Suppressor macrophage (primary cell): ENCODE measurements around the gene GPR42.

Experiments used
- DNase-seq, 4 experiments: peaks; one replicate each; pipeline ENCODE4 v3.0.0-alpha.2; 2020 to 2022
- total RNA-seq, 17 experiments: gene quantifications; one replicate each; lab custom pipeline; 2026; ENCODE audit warnings: mixed read lengths in 6 of 17, inconsistent platforms in 3 of 17; lab: John Stamatoyannopoulos, UW

GPR42 gene, protein sequence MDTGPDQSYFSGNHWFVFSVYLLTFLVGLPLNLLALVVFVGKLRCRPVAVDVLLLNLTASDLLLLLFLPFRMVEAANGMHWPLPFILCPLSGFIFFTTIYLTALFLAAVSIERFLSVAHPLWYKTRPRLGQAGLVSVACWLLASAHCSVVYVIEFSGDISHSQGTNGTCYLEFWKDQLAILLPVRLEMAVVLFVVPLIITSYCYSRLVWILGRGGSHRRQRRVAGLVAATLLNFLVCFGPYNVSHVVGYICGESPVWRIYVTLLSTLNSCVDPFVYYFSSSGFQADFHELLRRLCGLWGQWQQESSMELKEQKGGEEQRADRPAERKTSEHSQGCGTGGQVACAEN
- total RNA-seq: 0 to 7.3 (median 0.15) reads per million in 17 experiments

GRCh38 chr19:35370722-35371121 lies at the start of gene GPR42:
Gene GPR42 (plus strand): TSS chr19:35371068. CDS start chr19:35371360, 292 bp downstream.
- no peak for DNase-seq

DNA sequence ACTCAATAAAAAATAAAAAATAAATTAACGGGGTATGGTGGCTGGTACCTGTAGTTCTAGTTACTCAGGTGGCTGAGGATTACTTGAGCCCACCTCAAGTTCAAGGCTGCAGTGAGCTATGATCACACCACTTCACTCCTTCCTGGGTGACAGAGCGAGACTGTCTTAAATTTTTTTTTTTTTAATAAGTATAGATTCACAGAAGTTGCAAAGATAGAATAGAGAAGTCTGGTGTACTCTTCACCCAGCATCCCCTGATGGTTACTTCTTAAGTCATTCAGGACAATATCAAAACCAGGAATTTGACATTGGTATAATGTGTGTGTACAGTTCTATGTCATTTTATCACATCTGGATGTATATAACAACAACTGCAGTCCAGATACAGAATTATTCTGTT lies 49.6 kb upstream of the GPR42 start:
- DNase-seq: peak in 1 of 4 experiments; percentile 28

- DNase-seq: no peak
Observed at GRCh38 chr19:35322014-35322413, 48.9 kb upstream of the GPR42 start.

DNA sequence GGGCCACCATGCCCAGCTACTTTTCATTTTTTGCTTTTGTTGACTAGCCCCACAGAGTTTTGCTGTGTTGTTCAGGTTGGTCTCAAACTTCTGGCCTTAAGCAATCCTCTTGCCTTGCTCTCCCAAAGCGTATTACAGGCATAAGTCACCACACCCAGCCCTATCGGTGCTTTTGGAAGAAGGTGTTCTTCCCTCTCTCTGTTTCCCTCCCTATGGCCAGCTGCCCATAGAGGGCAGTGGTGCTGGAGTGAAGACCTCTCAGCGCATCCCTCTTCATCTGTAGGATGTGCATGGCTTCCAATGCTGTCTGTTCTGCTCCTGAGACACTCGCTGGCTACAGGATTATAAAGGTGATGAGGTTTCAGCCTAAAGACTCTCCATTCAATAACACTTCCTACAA lies 43.2 kb upstream of the GPR42 start:
- no peak for DNase-seq

DNA sequence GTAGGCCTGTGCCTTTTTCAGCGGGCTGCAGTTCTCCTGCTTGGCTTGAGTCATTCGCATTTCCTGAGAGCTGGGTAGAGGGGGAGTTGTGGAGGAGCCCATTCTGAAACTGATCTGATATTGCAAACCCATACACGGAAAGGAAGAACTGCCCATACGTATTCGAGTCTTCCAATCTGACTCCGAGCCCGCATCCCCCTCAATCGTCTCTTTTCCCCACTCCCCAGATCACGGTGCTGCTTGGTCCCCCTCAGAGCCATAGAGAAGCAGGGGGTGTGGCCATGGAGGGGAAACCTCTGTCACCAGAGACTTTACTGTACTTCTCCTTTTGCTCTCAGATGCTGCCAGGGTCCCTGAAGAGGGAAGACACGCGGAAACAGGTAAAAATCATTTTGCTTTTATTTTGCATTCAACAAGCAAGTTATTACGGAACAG lies 42.0 kb upstream of the GPR42 start, which contains the start of gene CD22:
CD22 (plus strand) TSS at position 337 of the 435 bp plus-strand sequence. CDS start 2,854 bp downstream, outside the sequence.
- peak in 3 of 4 experiments; percentile 44 to 50 (median 47) for DNase-seq

DNA sequence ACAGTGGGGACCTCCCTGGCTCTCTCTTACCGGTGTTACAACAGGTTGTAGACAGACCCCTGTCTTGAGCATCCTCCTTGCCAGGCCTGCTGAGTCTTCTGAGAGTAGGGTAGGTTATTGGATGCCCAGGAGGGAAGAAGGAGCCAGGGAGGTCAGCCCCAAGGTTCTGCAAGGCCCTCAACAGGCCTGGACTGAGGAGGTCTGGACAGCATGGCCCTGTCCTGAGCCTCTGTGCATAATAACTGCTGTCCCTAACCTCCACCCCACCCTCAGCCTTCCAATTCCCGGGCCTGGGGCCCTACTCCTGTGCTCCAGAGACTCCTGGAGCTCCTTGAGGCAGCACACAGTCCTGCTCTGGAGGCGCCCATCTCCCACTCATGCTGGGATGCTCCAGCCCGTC lies 41.5 kb upstream of the GPR42 start:
- no peak for DNase-seq

GRCh38 chr19:35330475-35330874 lies 40.4 kb upstream of the GPR42 start:
- DNase-seq: no peak

- DNase-seq: no peak
Observed at GRCh38 chr19:35331551-35332214, 39.2 kb upstream of the GPR42 start.

DNA sequence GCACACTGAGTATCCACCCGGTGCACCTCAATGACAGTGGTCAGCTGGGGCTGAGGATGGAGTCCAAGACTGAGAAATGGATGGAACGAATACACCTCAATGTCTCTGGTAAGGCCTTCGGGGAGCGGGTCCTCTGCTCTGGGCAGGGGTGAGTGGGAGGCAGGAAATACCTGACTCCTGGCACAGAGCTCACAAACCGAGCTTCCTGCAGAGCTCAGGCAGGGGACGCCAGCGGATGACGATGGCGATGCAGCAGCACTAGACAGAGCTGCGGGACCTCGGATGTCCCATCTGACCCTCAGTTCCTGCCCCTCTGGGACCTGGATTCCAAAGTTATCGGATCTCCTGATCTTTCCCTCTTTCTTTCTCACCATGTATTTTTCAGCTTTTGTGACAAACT lies 38.1 kb upstream of the GPR42 start:
- DNase-seq: no peak

DNA sequence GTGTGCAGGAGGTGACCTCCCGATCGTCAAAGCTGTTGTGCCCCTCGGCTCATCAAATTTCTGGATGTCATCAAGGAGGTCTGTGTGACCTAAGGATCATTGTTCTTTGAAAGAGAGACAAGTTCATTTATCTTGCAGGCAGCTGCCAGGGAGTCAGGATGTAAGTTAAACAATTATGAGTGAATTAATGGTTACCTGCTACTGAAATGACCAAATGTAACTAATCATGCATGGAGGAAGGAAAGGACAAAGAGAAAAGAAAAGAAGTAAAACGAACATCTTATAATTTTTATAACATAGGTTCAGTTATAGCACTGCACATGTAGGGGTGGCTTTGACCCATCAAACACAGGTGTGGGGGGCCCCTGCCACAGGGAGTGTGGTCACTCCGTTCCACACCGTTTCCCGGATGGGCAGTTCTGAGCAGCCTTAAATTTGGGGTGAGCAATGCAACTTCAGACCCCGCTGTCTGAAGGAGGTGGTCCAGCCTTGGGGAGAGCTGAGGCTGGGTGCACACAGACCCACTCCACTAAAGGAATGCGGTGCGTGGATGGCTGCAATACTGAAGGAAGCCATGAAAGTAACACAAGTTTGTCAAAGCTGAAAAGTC lies 36.6 kb upstream of the GPR42 start:
- no peak for DNase-seq

DNA sequence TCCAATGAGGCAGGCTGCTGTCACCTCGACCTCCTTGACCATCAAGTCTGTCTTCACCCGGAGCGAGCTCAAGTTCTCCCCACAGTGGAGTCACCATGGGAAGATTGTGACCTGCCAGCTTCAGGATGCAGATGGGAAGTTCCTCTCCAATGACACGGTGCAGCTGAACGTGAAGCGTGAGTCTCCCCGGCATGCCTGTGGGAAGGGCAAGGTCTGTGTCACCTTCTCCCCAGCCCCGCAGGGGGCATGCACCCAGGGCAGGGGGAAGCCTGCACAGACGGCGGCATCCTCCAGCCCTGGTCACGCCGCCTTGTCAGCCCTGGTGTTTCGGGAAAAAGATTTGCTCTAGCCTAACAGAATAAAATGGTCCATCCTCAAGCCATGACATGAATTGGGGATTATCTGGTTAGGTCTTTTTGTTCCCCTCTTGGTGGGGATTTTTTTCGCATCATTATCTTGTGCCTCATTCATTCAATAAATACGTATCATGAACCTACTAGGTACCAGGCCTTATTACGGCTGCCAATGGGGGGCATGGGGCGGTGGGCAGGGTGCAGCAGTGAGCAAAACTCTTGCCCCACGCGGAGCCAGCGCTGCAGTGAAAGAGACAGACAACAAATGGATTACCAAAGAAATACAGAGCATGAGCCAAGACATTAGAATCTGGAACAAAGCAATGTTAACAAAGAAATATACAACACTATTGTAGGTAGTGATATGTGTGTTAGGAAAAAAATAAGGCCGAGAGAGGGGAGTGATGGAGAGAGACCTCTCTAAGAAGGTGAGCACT lies 34.5 kb upstream of the GPR42 start:
- no peak for DNase-seq

DNA sequence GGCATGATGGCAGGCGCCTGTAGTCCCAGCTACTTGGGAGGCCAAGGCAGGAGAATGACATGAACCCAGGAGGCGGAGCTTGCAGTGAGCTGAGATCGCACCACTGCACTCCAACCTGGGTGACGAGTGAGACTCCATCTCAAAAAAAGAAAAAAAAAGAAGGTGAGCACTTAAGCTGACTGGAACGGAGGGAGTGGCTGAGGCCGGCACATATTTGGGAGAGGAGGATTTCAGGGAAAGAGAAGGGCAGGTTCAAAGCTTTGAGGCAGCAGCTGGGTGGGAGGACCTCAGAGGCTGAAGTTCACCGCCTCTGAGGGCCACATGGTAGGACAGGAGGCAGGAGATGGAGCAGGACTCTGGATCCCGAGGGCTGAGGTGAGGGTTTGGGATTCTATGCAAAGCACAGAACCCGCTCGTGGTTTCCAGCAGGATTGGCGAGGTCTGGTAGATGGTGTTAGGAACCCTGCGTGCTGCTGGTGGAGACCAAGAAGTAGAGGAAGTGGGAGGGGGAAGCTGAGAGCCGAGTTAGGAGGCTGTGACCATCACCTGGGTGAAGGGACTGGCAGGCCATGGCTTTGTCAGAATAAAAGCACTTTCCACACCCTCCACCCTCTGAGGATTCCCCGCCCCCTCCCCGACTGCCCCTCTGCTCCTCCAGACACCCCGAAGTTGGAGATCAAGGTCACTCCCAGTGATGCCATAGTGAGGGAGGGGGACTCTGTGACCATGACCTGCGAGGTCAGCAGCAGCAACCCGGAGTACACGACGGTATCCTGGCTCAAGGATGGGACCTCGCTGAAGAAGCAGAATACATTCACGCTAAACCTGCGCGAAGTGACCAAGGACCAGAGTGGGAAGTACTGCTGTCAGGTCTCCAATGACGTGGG lies 33.5 kb upstream of the GPR42 start:
- DNase-seq: no peak

DNA sequence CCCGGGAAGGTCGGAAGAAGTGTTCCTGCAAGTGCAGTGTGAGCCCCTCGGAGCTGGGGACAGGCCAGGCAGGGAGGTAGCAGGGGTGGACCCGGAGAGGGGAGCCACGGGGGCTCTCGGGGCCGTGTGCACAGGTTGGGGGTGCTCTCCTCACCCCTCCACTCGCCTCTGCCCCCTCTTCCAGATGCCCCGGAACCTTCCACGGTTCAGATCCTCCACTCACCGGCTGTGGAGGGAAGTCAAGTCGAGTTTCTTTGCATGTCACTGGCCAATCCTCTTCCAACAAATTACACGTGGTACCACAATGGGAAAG lies 32.9 kb upstream of the GPR42 start:
- no peak for DNase-seq

DNA sequence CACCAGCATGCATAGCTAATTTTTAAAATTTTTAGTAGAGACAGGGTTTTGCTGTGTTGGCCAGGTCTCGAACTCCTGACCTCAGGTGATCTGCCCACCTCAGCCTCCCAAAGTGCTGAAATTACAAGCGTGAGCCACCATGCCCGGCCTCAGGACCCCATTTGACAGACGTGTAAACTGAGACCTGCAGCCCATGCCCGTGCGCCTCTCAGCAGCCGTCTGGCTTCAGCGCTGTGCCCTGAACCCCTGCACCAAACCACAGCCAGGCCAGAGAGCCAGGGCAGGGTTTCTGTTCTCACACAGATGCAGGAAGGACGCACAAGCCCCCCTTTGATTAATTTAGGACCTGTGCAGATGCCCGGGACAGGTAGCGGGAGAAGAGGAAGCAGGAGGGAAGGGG lies 30.4 kb upstream of the GPR42 start:
- DNase-seq: no peak

DNA sequence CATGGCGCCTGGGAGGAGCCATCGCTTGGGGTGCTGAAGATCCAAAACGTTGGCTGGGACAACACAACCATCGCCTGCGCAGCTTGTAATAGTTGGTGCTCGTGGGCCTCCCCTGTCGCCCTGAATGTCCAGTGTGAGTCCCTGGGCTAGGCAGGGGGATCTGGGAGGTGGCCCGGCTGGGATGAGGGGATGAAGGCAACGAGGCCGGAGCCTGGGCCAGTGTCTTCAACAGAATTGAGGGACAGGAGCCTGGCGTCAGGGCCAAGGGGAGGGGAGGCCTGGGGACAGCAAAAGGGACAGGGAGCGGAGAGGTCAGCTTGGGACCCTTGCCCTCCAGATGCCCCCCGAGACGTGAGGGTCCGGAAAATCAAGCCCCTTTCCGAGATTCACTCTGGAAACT lies 29.9 kb upstream of the GPR42 start:
- DNase-seq: no peak

GRCh38 chr19:35341565-35342225 lies 29.2 kb upstream of the GPR42 start:
- DNase-seq: no peak

DNA sequence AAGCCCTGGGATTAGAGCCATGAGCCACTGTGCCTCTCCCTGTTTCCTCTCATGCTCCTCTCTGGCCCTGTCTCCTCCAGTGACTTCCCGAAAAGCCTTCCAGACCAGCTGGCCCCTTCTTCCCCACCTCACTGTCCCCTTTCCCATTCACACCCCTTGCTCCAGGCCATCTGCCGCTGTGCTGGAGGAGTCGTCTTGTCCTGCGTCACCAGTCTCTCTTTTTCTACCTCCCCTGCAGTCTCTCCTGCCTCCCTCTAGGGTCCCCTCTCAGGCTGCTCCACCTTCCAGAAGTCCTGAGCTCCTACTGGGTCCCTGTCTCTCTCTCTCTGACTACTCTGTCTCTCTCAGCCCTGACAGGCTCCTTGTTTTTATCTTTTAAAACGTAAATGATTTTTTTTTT lies 28.4 kb upstream of the GPR42 start:
- no peak for DNase-seq

DNA sequence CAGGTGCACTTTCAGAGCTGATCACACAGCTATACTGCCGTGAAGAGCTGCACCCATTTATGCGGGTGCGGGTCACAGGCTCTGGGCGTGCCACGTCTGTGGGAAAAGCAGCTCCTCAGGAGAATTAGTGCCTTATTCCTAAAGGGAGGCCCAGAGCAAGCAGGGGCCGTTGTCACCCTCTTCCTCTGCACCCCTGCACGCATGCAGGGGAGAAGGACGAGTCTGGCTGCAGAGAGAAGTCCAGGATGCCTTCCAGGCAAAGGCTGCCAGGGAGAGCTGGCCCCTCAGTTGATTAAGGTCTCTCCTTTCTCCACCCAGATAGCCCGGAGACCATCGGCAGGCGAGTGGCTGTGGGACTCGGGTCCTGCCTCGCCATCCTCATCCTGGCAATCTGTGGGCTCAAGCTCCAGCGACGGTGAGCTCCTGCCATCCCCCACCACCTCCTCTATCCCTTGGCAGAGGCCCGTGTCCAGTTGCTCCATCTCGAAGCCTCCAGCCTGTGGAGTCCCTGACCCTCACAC lies 26.3 kb upstream of the GPR42 start:
- no peak for DNase-seq

DNA sequence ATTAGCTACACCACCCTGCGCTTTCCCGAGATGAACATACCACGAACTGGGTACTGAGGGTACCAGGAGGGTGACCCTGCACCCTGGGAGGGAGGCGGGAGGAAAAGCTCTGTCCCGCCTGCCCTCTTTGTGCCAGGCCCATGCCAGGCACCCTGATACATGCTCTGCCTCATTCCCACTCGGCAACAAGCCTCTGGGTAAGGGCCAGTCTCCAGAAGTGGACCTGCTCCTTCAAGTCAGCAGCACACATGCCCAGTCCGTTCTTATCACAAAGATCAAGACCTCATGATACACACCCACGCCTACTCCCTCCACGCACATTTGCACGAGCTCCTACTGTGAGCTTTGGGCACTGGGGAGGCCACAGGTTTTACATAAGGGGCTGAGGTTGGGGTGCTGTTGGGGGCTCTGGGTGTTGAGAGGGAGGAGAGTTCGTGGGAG lies 25.2 kb upstream of the GPR42 start:
- no peak for DNase-seq

GRCh38 chr19:35346193-35347052 lies 24.4 kb upstream of the GPR42 start:
- DNase-seq: peak; percentile 43 to 68 (median 54)
